AG10803 (cell line): ENCODE measurements around the gene CARD8.

Source experiments
- DNase-seq: peaks from one replicate; pipeline ENCODE4 v3.0.0; 2010; ENCODE audit warnings: low read depth
- H3K4me3 ChIP-seq: 2 replicates; pipeline ENCODE4 v1.5.1; 2011; ENCODE audit warnings: mild to moderate bottlenecking, low read length, control low read depth
- TF ChIP-seq, protein P1 (sequence below): conservative IDR thresholded peaks from 2 replicates; pipeline ENCODE4 v1.5.1; 2011; ENCODE audit warnings: mild to moderate bottlenecking, low read length, control low read depth, inconsistent platforms

The CARD8 gene

GRCh38 chr19:48182434-48182833, 73.3 kb downstream of the CARD8 start:
- TF ChIP-seq, protein P1, sequence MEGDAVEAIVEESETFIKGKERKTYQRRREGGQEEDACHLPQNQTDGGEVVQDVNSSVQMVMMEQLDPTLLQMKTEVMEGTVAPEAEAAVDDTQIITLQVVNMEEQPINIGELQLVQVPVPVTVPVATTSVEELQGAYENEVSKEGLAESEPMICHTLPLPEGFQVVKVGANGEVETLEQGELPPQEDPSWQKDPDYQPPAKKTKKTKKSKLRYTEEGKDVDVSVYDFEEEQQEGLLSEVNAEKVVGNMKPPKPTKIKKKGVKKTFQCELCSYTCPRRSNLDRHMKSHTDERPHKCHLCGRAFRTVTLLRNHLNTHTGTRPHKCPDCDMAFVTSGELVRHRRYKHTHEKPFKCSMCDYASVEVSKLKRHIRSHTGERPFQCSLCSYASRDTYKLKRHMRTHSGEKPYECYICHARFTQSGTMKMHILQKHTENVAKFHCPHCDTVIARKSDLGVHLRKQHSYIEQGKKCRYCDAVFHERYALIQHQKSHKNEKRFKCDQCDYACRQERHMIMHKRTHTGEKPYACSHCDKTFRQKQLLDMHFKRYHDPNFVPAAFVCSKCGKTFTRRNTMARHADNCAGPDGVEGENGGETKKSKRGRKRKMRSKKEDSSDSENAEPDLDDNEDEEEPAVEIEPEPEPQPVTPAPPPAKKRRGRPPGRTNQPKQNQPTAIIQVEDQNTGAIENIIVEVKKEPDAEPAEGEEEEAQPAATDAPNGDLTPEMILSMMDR = no peak
- H3K4me3 ChIP-seq = no peak overlapping the region
- no peak for DNase-seq

- TF ChIP-seq, protein P1 = no peak
- DNase-seq = no peak
These were observed 74.2 kb downstream of the CARD8 start for GRCh38 chr19:48181505-48181904.

GRCh38 chr19:48176226-48176625, 79.5 kb downstream of the CARD8 start:
- DNase-seq = no peak
- TF ChIP-seq, protein P1 = no peak
- H3K4me3 ChIP-seq = no peak overlapping the region

More at GRCh38 chr19:48181505-48181904, 74.2 kb downstream of the CARD8 start:
- no peak overlapping the region for H3K4me3 ChIP-seq

DNA sequence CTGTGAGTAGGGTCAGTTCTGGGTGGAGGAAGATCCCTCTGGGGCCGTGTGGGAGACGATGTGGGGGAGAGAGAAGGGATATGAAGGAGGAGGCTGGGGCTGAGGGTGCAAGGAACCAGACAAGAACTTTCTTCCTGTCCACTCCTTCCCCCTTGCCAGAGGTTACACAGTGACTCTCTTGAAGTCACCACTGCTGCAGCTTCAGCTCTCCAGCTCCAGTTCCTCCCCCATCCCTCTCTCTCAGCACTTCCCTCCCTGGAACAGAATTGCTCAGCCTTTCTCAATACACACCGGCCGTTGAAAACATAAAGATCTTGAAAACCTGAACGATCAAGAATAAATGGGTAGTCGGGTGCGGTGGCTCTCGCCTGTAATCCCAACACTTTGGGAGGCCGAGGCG, 80.1 kb downstream of the CARD8 start:
- TF ChIP-seq, protein P1 = no peak
- no peak for DNase-seq
- no peak overlapping the region for H3K4me3 ChIP-seq

- DNase-seq = no peak
- TF ChIP-seq, protein P1 = no peak
- H3K4me3 ChIP-seq = no peak overlapping the region
These were observed 81.2 kb downstream of the CARD8 start for GRCh38 chr19:48174445-48175030.

DNA sequence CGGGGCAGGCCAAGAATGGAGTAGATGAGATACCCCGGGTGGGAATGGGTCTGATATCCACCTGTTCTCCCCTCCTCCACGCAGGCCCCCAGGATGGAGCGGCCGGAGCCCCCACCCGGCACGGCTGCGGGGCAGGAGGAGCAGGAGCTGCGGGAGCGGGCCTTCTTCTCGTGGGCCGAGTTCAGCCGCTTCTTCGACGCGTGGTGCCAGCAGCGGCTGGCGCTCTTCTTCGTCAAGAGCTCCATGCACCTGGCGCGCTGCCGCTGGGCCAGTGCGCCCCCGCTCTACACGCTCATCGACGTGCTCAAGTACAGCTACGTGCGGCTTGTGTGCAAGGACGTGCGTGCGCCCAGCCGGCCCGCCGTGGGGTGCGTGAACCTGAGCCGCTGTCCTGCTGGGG, 84.0 kb downstream of the CARD8 start:
- TF ChIP-seq, protein P1 = no peak
- H3K4me3 ChIP-seq = peak overlapping the region; percentile 90
- DNase-seq = no peak

DNA sequence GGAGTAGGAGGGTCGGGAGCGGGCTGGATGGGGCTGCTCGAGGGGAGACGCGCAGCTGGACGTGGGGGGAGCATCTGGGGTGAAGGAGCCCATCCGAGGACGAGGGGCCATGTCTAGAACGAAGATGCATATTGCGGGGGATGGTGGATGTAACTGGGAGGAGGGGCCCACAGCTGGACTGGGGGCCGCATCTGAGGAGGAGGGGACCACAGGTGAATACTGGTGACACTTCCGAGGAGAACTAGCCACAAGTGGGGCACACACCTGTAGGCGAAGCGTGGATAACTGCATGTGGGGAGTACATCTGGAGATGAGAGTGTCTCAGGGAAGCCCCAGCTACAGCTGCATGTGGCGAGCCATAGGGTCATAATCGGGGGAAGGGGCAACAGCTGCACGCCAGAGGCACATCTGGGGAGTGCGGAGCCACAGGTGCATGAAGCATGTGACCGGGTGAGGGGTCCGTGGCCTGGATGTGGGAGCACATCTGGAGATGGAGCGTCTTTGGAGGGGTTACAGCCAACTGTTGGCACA, 84.8 kb downstream of the CARD8 start:
- peak overlapping the region; percentile 90 for H3K4me3 ChIP-seq
- TF ChIP-seq, protein P1 = no peak
- no peak for DNase-seq
